ENCODE measurements around the gene CYP4A22. TPM values are rescaled to one million over a fixed set of nuclear protein-coding genes. Genes with fewer than 3 reads are reported as not detected.

Gene CYP4A22
- total RNA-seq, 1 donor from 2014 or later = not detected

DNA sequence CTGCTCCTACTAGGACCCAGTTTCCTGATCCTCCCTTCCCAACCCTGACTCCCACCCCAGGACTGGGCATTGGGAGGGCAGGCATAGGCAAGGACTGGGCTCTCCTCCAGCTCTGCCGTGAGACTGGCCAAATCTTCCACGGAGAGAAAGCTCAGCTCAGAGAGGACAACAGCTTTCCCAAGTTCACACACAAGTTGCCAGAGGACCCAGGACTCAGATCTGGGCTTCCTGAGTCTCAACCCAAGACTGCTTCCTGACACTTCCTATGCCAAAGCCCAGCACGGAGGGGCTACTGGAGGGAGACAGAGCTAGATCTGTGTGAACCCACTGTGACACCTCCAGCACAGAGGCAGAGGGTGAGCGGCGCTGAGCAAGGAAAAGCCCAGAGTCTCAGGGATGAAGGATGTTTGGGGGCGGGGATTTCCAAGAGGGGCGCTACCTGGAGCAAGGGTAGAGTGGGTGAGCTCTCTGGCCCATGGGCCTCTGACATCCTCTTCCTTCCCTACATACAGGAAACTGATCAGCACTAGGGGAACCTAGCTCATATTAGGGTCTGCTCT is 45.5 kb downstream of the CYP4A22 start:
- H3K27me3 Mint-ChIP-seq (ENCODE audit: unreplicated experiment) = peaks cover 25% of the 10 kb centered on the region
- peaks cover 44% of the 10 kb centered on the region for H3K4me1 Mint-ChIP-seq (ENCODE audit: unreplicated experiment)
- no peak overlapping the region for H3K4me3 Mint-ChIP-seq (ENCODE audit: unreplicated experiment)
- H3K9me3 Mint-ChIP-seq (ENCODE audit: unreplicated experiment) = peaks cover 5% of the 10 kb centered on the region
- TF ChIP-seq, protein P1, sequence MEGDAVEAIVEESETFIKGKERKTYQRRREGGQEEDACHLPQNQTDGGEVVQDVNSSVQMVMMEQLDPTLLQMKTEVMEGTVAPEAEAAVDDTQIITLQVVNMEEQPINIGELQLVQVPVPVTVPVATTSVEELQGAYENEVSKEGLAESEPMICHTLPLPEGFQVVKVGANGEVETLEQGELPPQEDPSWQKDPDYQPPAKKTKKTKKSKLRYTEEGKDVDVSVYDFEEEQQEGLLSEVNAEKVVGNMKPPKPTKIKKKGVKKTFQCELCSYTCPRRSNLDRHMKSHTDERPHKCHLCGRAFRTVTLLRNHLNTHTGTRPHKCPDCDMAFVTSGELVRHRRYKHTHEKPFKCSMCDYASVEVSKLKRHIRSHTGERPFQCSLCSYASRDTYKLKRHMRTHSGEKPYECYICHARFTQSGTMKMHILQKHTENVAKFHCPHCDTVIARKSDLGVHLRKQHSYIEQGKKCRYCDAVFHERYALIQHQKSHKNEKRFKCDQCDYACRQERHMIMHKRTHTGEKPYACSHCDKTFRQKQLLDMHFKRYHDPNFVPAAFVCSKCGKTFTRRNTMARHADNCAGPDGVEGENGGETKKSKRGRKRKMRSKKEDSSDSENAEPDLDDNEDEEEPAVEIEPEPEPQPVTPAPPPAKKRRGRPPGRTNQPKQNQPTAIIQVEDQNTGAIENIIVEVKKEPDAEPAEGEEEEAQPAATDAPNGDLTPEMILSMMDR (IDR thresholded peaks at IDR 0.05; ENCODE audit: unreplicated experiment) = no peak
- no peaks in the 10 kb centered on the region for H3K36me3 Mint-ChIP-seq (ENCODE audit: low read depth, unreplicated experiment)
- no peak for DNase-seq (ENCODE audit: low spot score)
- H3K27ac Mint-ChIP-seq (ENCODE audit: unreplicated experiment) = no peak overlapping the region

DNA sequence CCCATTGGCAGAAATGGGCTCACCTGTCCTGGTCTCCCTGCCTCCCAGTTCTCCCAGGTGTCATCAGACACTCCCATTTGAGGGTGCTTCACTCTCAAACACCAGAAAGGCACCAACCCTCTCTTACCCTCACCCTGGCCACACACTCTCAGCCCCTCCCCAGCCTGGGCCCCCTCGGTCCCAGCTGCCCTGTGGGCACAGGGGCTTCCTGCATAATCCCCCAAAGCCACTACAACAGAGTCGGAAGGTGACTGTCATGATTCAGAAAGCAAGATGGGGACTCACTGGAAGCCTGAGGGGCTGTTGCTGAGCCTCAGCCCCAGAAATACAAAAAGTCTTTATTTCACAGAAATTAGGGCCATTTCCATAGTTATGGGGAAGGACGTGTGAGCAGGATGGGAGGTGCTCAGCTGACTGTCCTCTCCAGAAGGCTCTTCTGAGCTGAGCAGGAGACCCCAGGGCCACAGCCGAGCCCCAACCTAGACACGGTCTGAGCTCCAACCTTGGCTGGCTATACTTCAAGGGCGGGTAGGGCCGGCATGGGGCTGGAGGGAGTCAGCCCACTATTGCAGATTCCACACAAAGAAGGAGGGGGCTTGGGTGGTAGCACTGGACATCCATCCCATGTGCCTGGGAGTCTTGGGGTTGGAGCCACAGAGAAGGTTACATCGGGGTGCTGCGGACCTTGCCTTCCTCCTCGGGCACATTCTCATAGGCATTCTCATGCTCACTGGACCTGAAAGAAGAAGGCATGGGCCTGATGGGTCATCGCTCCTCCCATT is 46.3 kb downstream of the CYP4A22 start:
- no peak for DNase-seq (ENCODE audit: low spot score)
- TF ChIP-seq, protein P1 (IDR thresholded peaks at IDR 0.05; ENCODE audit: unreplicated experiment) = no peak
- Mint-ChIP-seq H3K27ac (ENCODE audit: unreplicated experiment) (no peak overlapping the region), H3K4me1 (ENCODE audit: unreplicated experiment) (peaks cover 44% of the 10 kb centered on the region), H3K9me3 (ENCODE audit: unreplicated experiment) (peaks cover 5% of the 10 kb centered on the region), H3K4me3 (ENCODE audit: unreplicated experiment) (no peak overlapping the region), H3K36me3 (ENCODE audit: low read depth, unreplicated experiment) (no peaks in the 10 kb centered on the region), H3K27me3 (ENCODE audit: unreplicated experiment) (peaks cover 21% of the 10 kb centered on the region)

DNA sequence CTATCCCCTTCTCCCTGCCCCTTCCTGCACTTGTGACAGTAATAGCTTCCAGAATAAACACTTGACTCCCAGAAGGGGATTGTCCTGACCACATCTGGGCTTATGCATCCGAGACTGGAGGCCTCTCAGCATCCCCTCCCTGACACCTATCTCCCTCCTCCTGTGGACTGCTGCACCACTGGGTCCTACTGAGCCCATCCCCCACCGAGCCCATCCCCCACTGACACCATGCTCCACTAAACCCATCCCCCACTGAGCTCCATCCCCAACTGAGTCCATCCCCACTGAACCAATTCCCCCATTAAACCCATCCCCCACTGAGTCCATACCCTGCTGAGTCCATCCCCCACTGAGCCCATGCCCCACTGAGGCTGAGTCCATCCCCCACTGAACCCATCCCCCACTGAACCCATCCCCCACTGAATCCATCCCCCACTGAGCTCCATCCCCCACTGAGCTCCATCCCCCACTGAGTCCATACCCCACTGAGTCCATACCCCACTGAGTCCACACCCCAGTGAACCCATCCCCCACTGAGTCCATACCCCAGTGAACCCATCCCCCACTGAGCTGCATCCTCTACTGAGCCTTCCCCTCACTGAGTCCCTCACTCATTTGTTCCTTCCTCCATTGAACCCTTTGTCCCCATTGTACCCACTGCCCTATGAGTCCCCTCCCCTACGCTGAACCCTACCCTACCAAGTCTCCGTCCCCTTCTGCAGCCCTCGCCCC is 47.0 kb downstream of the CYP4A22 start:
- peaks cover 5% of the 10 kb centered on the region for H3K9me3 Mint-ChIP-seq (ENCODE audit: unreplicated experiment)
- no peak overlapping the region for H3K4me3 Mint-ChIP-seq (ENCODE audit: unreplicated experiment)
- no peak overlapping the region for H3K27ac Mint-ChIP-seq (ENCODE audit: unreplicated experiment)
- TF ChIP-seq, protein P1 (IDR thresholded peaks at IDR 0.05; ENCODE audit: unreplicated experiment) = no peak
- H3K4me1 Mint-ChIP-seq (ENCODE audit: unreplicated experiment) = peaks cover 38% of the 10 kb centered on the region
- no peak for DNase-seq (ENCODE audit: low spot score)
- peaks cover 19% of the 10 kb centered on the region for H3K27me3 Mint-ChIP-seq (ENCODE audit: unreplicated experiment)
- no peaks in the 10 kb centered on the region for H3K36me3 Mint-ChIP-seq (ENCODE audit: low read depth, unreplicated experiment)

DNA sequence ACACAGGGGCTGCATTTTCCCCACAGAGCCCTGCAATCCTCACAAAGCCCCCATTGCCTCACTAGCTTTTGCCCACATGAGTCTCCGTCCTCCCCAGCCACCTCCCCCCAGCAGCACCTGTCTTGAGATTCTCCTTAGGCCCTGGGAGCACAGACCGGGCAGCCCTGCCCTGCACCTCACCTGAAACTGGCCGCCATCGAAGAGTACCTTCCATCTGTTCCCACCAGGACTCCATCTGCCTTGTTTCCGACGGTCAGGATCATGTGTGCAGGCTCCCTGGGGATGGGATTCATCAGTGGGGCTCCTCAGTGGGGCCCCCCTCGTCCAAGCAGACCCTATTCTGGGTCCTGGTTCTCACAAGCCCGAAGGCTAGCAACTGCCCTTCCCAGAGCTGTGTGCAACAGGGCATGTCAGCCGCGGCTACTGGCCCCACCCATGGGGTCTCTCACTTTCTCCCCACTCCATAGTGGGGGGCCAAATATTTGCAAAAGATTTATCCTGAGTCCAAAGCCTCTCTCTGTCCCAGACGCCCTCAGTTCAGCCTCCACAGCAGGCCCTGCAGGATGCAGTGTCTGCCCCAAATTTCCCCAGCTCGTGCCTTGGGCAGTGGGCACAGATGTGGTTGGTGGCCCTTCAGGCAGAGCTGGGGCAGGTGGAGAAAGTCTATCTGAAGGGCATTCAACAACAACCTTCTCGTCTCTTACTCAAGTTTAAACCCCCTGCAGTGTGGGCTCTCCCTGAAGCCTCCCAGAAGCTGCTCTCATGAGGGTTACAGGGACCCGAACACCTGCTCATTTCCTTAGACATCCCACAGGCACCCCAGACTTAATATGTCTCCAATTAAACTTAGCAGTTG is 47.8 kb downstream of the CYP4A22 start:
- TF ChIP-seq, protein P1 (IDR thresholded peaks at IDR 0.05; ENCODE audit: unreplicated experiment) = no peak
- Mint-ChIP-seq H3K27me3 (ENCODE audit: unreplicated experiment) (peaks cover 16% of the 10 kb centered on the region), H3K36me3 (ENCODE audit: low read depth, unreplicated experiment) (no peaks in the 10 kb centered on the region), H3K4me3 (ENCODE audit: unreplicated experiment) (no peak overlapping the region), H3K9me3 (ENCODE audit: unreplicated experiment) (peaks cover 5% of the 10 kb centered on the region), H3K4me1 (ENCODE audit: unreplicated experiment) (peaks cover 35% of the 10 kb centered on the region), H3K27ac (ENCODE audit: unreplicated experiment) (no peak overlapping the region)
- no peak for DNase-seq (ENCODE audit: low spot score)

Data from endothelial cell (in vitro differentiated cells).